ENCODE results near the gene COX4I1. TPM values are rescaled to one million over a fixed set of nuclear protein-coding genes. Genes with fewer than 3 reads are reported as not detected.
A peak's percentile ranks its signal among the peaks of the same experiment; 100 is the strongest.

Gene COX4I1
- total RNA-seq, 2 experiments from 2014 or later, result 493 to 511 TPM

DNA sequence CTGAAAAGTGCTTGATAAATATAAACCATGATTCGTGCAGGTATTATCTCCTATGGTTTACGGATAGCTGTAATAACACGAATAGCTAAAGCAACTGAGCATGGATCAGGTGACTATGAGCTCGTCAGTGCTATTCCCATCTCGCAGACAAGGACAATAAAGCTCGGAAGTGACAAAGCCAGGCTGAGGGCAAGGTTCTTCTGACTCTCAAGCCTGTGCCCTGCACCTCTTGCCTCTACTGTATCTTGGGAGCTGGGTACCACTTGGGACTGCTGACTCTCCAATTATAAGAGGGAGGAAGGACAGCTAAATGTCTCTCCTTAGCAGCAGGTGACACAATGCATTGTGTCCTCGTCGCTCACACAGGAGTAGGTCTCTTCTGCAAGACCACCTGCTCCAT lies 49.9 kb downstream of the COX4I1 start:
- Mint-ChIP-seq H3K4me3 (no peak overlapping the region), H3K36me3 (no peaks in the 10 kb centered on the region), H3K27ac (no peak overlapping the region), H3K27me3 (peaks cover 30% of the 10 kb centered on the region), H3K9me3 (no peaks in the 10 kb centered on the region), H3K4me1 (ENCODE audit: low read depth) (peaks cover 3% of the 10 kb centered on the region)
- CTCF ChIA-PET, result interaction anchor here (0.9 kb wide), 1 partner anchor 28 kb away, joined by 3 read pairs; no protein-coding TSS in a partner anchor
- no peak for DNase-seq
- POLR2A ChIA-PET, result interaction anchor here (0.7 kb wide), 1 partner anchor 419 kb away, joined by 4 read pairs; no protein-coding TSS in a partner anchor
- intact Hi-C loops (cut with micrococcal nuclease), result no loop called here

DNA sequence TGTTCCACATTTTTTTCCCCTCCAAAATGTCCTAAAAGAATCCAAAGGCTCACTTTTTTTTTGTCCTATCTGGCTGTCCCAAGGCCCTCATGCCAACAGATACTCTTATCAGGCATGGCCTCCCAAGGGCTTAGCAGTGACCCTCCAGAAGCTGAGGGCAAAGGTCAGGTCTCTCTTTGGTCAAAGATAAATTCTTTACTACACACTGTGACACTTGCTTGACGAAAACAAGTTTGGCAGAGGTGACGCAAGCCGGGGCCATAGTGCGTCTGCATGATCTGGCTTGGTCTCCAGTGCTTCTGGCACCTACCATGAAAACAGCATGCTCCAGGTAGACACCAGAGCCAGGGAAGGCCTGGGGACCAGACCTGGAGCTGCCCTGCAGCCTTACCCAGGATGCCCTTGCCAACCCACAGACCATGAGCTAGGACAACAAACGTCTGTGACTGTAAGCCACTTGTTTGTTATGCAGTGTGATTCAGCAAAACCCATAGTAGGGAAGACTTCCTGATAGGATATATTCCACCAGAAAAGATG lies 50.9 kb downstream of the COX4I1 start:
- peaks cover 24% of the 10 kb centered on the region for H3K27me3 Mint-ChIP-seq
- H3K27ac Mint-ChIP-seq, result no peak overlapping the region
- POLR2A ChIA-PET, result interaction anchor here (0.7 kb wide), 1 partner anchor 420 kb away, joined by 4 read pairs; no protein-coding TSS in a partner anchor
- H3K9me3 Mint-ChIP-seq, result peaks cover 2% of the 10 kb centered on the region
- DNase-seq, result no peak
- intact Hi-C loops (cut with micrococcal nuclease), result no loop called here
- CTCF ChIA-PET, result interaction anchor here (1.2 kb wide), 1 partner anchor 31 kb away, joined by 6 read pairs; no protein-coding TSS in a partner anchor
- H3K4me3 Mint-ChIP-seq, result no peak overlapping the region
- no peaks in the 10 kb centered on the region for H3K4me1 Mint-ChIP-seq (ENCODE audit: low read depth)
- no peaks in the 10 kb centered on the region for H3K36me3 Mint-ChIP-seq

- no peaks in the 10 kb centered on the region for H3K36me3 Mint-ChIP-seq
- ChIA-PET POLR2A (no interaction called here), CTCF (interaction anchor here (1.2 kb wide), 1 partner anchor 32 kb away, joined by 6 read pairs; no protein-coding TSS in a partner anchor)
- H3K4me1 Mint-ChIP-seq (ENCODE audit: low read depth), result no peaks in the 10 kb centered on the region
- H3K27me3 Mint-ChIP-seq, result peaks cover 25% of the 10 kb centered on the region
- DNase-seq, result peak; percentile 7
- H3K27ac Mint-ChIP-seq, result no peak overlapping the region
- intact Hi-C loops (cut with micrococcal nuclease), result no loop called here
- H3K9me3 Mint-ChIP-seq, result peaks cover 2% of the 10 kb centered on the region
- no peak overlapping the region for H3K4me3 Mint-ChIP-seq
Measured at GRCh38 chr16:85851034-85851785, 51.7 kb downstream of the COX4I1 start.

- Mint-ChIP-seq H3K4me1 (ENCODE audit: low read depth) (no peaks in the 10 kb centered on the region), H3K9me3 (peaks cover 2% of the 10 kb centered on the region), H3K27ac (no peak overlapping the region), H3K4me3 (no peak overlapping the region), H3K27me3 (peaks cover 9% of the 10 kb centered on the region), H3K36me3 (no peaks in the 10 kb centered on the region)
- DNase-seq, result no peak
- POLR2A ChIA-PET, result no interaction called here
- intact Hi-C loops (cut with micrococcal nuclease), result no loop called here
- CTCF ChIA-PET, result interaction anchor here (1.3 kb wide), 1 partner anchor 32 kb away, joined by 4 read pairs; no protein-coding TSS in a partner anchor
Measured at GRCh38 chr16:85853547-85854545, 54.4 kb downstream of the COX4I1 start.

- Mint-ChIP-seq H3K4me3 (no peak overlapping the region), H3K4me1 (ENCODE audit: low read depth) (no peaks in the 10 kb centered on the region), H3K27me3 (peaks cover 11% of the 10 kb centered on the region), H3K36me3 (no peaks in the 10 kb centered on the region), H3K27ac (no peak overlapping the region), H3K9me3 (peaks cover 2% of the 10 kb centered on the region)
- POLR2A ChIA-PET, result no interaction called here
- no peak for DNase-seq
- intact Hi-C loops (cut with micrococcal nuclease), result no loop called here
- CTCF ChIA-PET, result interaction anchor here (0.7 to 1.4 kb wide), 3 partner anchors 34 to 39 kb away, joined by 3 to 4 read pairs (median 3); no protein-coding TSS in a partner anchor
Measured at GRCh38 chr16:85854935-85855334, 55.4 kb downstream of the COX4I1 start.

GRCh38 chr16:85856079-85856478 lies 56.6 kb downstream of the COX4I1 start:
- H3K4me1 Mint-ChIP-seq (ENCODE audit: low read depth), result no peaks in the 10 kb centered on the region
- peaks cover 13% of the 10 kb centered on the region for H3K27me3 Mint-ChIP-seq
- ChIA-PET CTCF (interaction anchor here (1.4 kb wide), 1 partner anchor 35 kb away, joined by 4 read pairs; no protein-coding TSS in a partner anchor), POLR2A (no interaction called here)
- peaks cover 2% of the 10 kb centered on the region for H3K9me3 Mint-ChIP-seq
- H3K36me3 Mint-ChIP-seq, result no peaks in the 10 kb centered on the region
- DNase-seq, result peak; percentile 15
- H3K4me3 Mint-ChIP-seq, result no peak overlapping the region
- intact Hi-C loops (cut with micrococcal nuclease), result no loop called here
- H3K27ac Mint-ChIP-seq, result no peak overlapping the region

DNA sequence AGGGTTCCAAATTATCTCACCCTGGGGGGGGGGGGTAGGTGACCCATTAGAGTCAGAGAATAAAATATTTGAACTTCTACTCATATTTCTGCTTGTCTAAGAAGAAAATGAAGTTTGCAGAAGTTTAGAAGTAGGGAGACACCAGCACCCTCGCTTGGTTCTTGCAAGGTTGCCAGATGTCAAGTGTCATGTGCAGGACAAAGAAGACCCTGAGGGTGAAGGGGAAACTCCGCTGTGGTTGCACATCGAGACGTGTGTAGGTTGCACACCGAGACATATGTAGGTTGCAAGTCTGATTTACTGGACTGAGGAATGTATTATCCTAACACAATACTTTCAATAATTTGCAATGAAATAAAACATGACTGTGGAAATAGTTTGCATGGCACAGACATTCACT lies 57.1 kb downstream of the COX4I1 start:
- ChIA-PET POLR2A (no interaction called here), CTCF (no interaction called here)
- peaks cover 2% of the 10 kb centered on the region for H3K9me3 Mint-ChIP-seq
- no peaks in the 10 kb centered on the region for H3K36me3 Mint-ChIP-seq
- peaks cover 13% of the 10 kb centered on the region for H3K27me3 Mint-ChIP-seq
- no peaks in the 10 kb centered on the region for H3K4me1 Mint-ChIP-seq (ENCODE audit: low read depth)
- no peak overlapping the region for H3K4me3 Mint-ChIP-seq
- H3K27ac Mint-ChIP-seq, result no peak overlapping the region
- intact Hi-C loops (cut with micrococcal nuclease), result no loop called here
- no peak for DNase-seq

Other genes with a start within 250 kb of the COX4I1 start
- 10 to 100 TPM; 15.3 to 16.0 TPM for gene GSE1, start 186.4 kb upstream of the COX4I1 start, total RNA-seq
- 10 to 100 TPM; 66.9 to 67.8 TPM for gene GINS2, start 110.7 kb upstream of the COX4I1 start, total RNA-seq
- gene C16orf74, start 48.6 kb upstream of the COX4I1 start, total RNA-seq, result not detected
- 10 to 100 TPM; 27.5 to 27.9 TPM for gene EMC8, start 151 bp upstream of the COX4I1 start, total RNA-seq
- 10 to 100 TPM; 41.7 to 43.1 TPM for gene IRF8, start 99.5 kb downstream of the COX4I1 start, total RNA-seq

All from activated CD4-positive, alpha-beta memory T cell treated with anti-CD3 and anti-CD28 coated beads for 36 hours (primary cell).